Neural cell (in vitro differentiated cells): Measurements from ENCODE around the gene TRIM6. TPM values are rescaled to one million over a fixed set of nuclear protein-coding genes. Genes with fewer than 3 reads are reported as not detected.

Source experiments
- H2AFZ ChIP-seq: fragments of 200-600, 300-800 bp; sonication (generic), shearing (Covaris generic); 2 replicates; pipeline ENCODE4 v1.6.0; 2014; ENCODE audit warnings: low read depth, mild to moderate bottlenecking, antibody characterized with exemption, low read length, moderate library complexity
- H3F3A ChIP-seq: fragments of 200-600 bp; shearing (Covaris generic); 2 replicates; pipeline ENCODE4 v1.6.1; 2016; ENCODE audit warnings: mild to moderate bottlenecking, moderate library complexity, mixed read lengths, antibody characterized with exemption, low read length; ENCODE audit not compliant: insufficient read depth, poor library complexity, severe bottlenecking
- H3K27ac ChIP-seq: fragments of 200-600, 300-800 bp; sonication (generic), shearing (Covaris generic); 2 replicates; pipeline ENCODE4 v1.5.1; 2014; ENCODE audit warnings: mild to moderate bottlenecking, low read length, moderate library complexity
- H3K27me3 ChIP-seq: fragments of 300-800, 200-600 bp; sonication (generic), shearing (Covaris generic); 2 replicates; pipeline ENCODE4 v1.6.0; 2014; ENCODE audit warnings: mild to moderate bottlenecking, low read depth, low read length, moderate library complexity; ENCODE audit not compliant: insufficient read depth
- H3K36me3 ChIP-seq: fragments of 300-800, 200-600 bp; sonication (generic), shearing (Covaris generic); 2 replicates; pipeline ENCODE4 v1.5.1; 2014; ENCODE audit warnings: mild to moderate bottlenecking, antibody characterized with exemption, low read length, moderate library complexity; ENCODE audit not compliant: insufficient read depth
- H3K4me2 ChIP-seq: fragments of 300-800, 200-600 bp; sonication (generic), shearing (Covaris generic); 2 replicates; pipeline ENCODE4 v1.6.0; 2014; ENCODE audit warnings: mild to moderate bottlenecking, low read length
- H3K4me3 ChIP-seq: fragments of 300-800, 200-600 bp; sonication (generic), shearing (Covaris generic); 2 replicates; pipeline ENCODE4 v1.5.1; 2014; ENCODE audit warnings: mild to moderate bottlenecking, low read length, moderate library complexity
- H3K79me2 ChIP-seq: fragments of 200-600 bp; shearing (Covaris generic); replicated peaks from 2 replicates; pipeline ENCODE4 v1.6.0; 2014; ENCODE audit warnings: mild to moderate bottlenecking, low read length, moderate library complexity; ENCODE audit not compliant: insufficient read depth
- H3K9ac ChIP-seq: fragments of 300-800, 200-600 bp; sonication (generic), shearing (Covaris generic); 2 replicates; pipeline ENCODE4 v1.6.1; 2016; ENCODE audit warnings: mild to moderate bottlenecking, low read length, mixed read lengths
- H3K9me2 ChIP-seq: fragments of 200-600 bp; shearing (Covaris generic); 2 replicates; pipeline ENCODE4 v1.6.1; 2016; ENCODE audit warnings: mild to moderate bottlenecking, low read length, mixed read lengths; ENCODE audit not compliant: insufficient read depth
- H3K9me3 ChIP-seq: fragments of 200-600, 300-800 bp; sonication (generic), shearing (Covaris generic); 2 replicates; pipeline ENCODE4 v1.6.1; 2016; ENCODE audit warnings: mild to moderate bottlenecking, mixed run types, low read length, moderate library complexity, mixed read lengths
- H4K20me1 ChIP-seq: fragments of 200-600 bp; shearing (Covaris generic); 2 replicates; pipeline ENCODE4 v1.6.1; 2016; ENCODE audit warnings: mild to moderate bottlenecking, mixed run types; ENCODE audit not compliant: insufficient read depth
- EP300 ChIP-seq: fragments of 450-650 bp; conservative IDR thresholded peaks from 2 replicates; pipeline ENCODE4 v1.6.1; 2014; ENCODE audit warnings: antibody characterized with exemption, mild to moderate bottlenecking, moderate library complexity; ENCODE audit not compliant: poor library complexity, severe bottlenecking
- EZH2 ChIP-seq: fragments of 200-600, 300-800 bp; shearing (Covaris generic), sonication (generic); IDR thresholded peaks from 2 replicates; pipeline ENCODE4 v1.6.1; 2014; ENCODE audit warnings: antibody characterized with exemption, low read length, borderline replicate concordance, mild to moderate bottlenecking; ENCODE audit not compliant: insufficient read depth, poor library complexity, severe bottlenecking
- MXI1 ChIP-seq: fragments of 450-650 bp; conservative IDR thresholded peaks from 2 replicates; pipeline ENCODE4 v1.6.1; 2014; ENCODE audit warnings: antibody characterized with exemption, mild to moderate bottlenecking; ENCODE audit not compliant: poor library complexity, severe bottlenecking
- POLR2AphosphoS5 ChIP-seq: IDR thresholded peaks from 2 replicates; pipeline ENCODE4 v1.6.1; 2012
- RAD21 ChIP-seq: fragments of 450-650 bp; conservative IDR thresholded peaks from 2 replicates; pipeline ENCODE4 v1.6.1; 2014; ENCODE audit warnings: antibody characterized with exemption, mild to moderate bottlenecking, moderate library complexity
- SMC3 ChIP-seq: fragments of 450-650 bp; conservative IDR thresholded peaks from 2 replicates; pipeline ENCODE4 v1.6.1; 2014; ENCODE audit warnings: antibody characterized with exemption, mild to moderate bottlenecking, moderate library complexity; ENCODE audit not compliant: poor library complexity
- TAF1 ChIP-seq: IDR thresholded peaks from 2 replicates; pipeline ENCODE4 v1.6.1; 2012; ENCODE audit warnings: low read depth
- polyA plus RNA-seq: library from polyadenylated mRNA; depleted of rRNA; stranded (reverse); fragments of >200 nt; gene quantifications from 2 replicates; pipeline ENCODE4 v1.2.3, GENCODE V29; 2014
- TF ChIP-seq, protein P1 (sequence below): IDR thresholded peaks from 2 replicates; pipeline ENCODE4 v1.6.1; 2012; ENCODE audit warnings: borderline replicate concordance
- TF ChIP-seq, protein P2 (sequence below): fragments of 450-650 bp; IDR thresholded peaks from 2 replicates; pipeline ENCODE4 v1.5.1; 2014; ENCODE audit warnings: antibody characterized with exemption, mild to moderate bottlenecking, moderate library complexity; ENCODE audit not compliant: poor library complexity, severe bottlenecking

Gene TRIM6
- polyA plus RNA-seq, 1 donor from 2014 or later = not detected

DNA sequence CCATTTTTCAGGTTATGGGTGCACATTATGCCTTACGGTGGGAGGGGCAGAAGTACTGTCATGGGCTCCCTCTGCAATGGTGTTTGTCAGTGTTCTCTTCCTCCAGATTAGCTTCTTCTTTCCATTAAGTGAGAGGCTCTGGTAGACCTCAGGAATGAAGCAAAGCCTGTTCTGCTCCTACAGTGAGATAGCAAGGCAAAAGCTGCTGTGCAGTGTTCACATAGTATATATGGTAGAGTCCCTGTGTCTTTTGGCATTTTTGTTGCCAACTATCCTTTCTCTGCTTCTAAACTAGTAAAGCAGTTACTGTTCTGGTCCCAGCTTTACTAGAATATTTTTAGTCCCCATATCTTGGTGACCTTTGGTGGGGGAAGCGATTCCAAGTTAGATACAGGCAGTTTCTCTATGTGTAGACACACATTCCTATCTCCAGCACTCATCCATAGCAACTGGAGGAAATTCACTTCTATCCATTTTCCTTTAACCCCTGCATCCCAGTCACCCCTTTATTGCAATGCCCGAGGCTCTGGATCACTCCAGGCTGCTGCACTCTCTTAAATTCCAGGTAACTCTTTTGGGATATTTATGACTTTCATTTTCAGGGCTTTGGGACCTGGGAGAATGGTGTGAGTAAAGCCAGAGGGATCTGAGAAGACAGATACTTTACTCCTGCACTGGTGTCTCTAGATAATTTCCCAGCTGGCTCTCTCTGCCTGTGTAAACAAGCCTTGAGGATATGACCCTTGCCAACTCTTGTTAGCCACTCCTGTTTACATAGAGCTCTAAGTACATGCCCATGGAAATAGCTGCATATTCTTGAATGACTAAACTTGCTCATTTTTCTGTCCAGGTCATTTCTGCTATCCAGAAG is 24.4 kb downstream of the TRIM6 start:
- Histone ChIP-seq H3F3A (no peaks in the 10 kb centered on the region), H3K27me3 (no peaks in the 10 kb centered on the region), H2AFZ (no peak overlapping the region), H3K4me2 (no peak overlapping the region), H3K79me2 (no peaks in the 10 kb centered on the region), H3K9me2 (no peaks in the 10 kb centered on the region), H3K9me3 (no peaks in the 10 kb centered on the region), H4K20me1 (no peaks in the 10 kb centered on the region), H3K9ac (no peak overlapping the region), H3K36me3 (no peaks in the 10 kb centered on the region), H3K4me3 (no peak overlapping the region), H3K27ac (no peak overlapping the region)
- TF ChIP-seq, protein P1, sequence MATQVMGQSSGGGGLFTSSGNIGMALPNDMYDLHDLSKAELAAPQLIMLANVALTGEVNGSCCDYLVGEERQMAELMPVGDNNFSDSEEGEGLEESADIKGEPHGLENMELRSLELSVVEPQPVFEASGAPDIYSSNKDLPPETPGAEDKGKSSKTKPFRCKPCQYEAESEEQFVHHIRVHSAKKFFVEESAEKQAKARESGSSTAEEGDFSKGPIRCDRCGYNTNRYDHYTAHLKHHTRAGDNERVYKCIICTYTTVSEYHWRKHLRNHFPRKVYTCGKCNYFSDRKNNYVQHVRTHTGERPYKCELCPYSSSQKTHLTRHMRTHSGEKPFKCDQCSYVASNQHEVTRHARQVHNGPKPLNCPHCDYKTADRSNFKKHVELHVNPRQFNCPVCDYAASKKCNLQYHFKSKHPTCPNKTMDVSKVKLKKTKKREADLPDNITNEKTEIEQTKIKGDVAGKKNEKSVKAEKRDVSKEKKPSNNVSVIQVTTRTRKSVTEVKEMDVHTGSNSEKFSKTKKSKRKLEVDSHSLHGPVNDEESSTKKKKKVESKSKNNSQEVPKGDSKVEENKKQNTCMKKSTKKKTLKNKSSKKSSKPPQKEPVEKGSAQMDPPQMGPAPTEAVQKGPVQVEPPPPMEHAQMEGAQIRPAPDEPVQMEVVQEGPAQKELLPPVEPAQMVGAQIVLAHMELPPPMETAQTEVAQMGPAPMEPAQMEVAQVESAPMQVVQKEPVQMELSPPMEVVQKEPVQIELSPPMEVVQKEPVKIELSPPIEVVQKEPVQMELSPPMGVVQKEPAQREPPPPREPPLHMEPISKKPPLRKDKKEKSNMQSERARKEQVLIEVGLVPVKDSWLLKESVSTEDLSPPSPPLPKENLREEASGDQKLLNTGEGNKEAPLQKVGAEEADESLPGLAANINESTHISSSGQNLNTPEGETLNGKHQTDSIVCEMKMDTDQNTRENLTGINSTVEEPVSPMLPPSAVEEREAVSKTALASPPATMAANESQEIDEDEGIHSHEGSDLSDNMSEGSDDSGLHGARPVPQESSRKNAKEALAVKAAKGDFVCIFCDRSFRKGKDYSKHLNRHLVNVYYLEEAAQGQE = no peak
- TF ChIP-seq, protein P2, sequence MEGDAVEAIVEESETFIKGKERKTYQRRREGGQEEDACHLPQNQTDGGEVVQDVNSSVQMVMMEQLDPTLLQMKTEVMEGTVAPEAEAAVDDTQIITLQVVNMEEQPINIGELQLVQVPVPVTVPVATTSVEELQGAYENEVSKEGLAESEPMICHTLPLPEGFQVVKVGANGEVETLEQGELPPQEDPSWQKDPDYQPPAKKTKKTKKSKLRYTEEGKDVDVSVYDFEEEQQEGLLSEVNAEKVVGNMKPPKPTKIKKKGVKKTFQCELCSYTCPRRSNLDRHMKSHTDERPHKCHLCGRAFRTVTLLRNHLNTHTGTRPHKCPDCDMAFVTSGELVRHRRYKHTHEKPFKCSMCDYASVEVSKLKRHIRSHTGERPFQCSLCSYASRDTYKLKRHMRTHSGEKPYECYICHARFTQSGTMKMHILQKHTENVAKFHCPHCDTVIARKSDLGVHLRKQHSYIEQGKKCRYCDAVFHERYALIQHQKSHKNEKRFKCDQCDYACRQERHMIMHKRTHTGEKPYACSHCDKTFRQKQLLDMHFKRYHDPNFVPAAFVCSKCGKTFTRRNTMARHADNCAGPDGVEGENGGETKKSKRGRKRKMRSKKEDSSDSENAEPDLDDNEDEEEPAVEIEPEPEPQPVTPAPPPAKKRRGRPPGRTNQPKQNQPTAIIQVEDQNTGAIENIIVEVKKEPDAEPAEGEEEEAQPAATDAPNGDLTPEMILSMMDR = no peak

DNA sequence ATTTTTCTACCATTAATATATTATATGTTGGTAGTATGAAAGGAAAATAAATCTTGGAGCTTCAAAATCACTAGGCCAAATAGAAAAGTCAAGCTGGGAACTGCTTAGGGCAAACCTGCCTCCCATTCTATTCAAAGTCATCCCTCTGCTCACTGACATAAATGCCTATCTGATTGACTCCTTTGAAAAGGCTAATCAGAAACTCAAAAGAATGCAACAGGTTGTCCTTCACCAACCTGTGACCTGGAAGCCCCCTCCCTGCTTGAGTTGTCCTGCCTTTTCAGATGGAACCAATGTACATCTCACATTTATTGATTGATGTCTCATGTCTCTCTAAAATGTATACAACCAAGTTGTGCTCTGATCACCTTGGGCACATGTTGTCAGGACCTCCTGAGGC is 25.1 kb downstream of the TRIM6 start:
- Histone ChIP-seq H3K79me2 (no peaks in the 10 kb centered on the region), H3K4me3 (no peak overlapping the region), H3K9ac (no peak overlapping the region), H3K27me3 (no peaks in the 10 kb centered on the region), H3K4me2 (no peak overlapping the region), H3K27ac (no peak overlapping the region), H3K9me3 (no peaks in the 10 kb centered on the region), H3F3A (no peaks in the 10 kb centered on the region), H2AFZ (no peak overlapping the region), H4K20me1 (no peaks in the 10 kb centered on the region), H3K9me2 (no peaks in the 10 kb centered on the region), H3K36me3 (no peaks in the 10 kb centered on the region)
- TF ChIP-seq TAF1 (no peak), EP300 (no peak), POLR2AphosphoS5 (no peak), RAD21 (no peak), SMC3 (no peak), EZH2 (no peak), MXI1 (no peak)
- TF ChIP-seq, protein P1 = no peak
- TF ChIP-seq, protein P2 = no peak
